Fibroblast of lung (primary cell): ENCODE results near the gene ECT2. TPM values are rescaled to one million over a fixed set of nuclear protein-coding genes. Genes with fewer than 3 reads are reported as not detected.

Experiments
- DNase-seq, 2 donors: peaks; one replicate each; pipeline versions ENCODE4 v3.0.0 to v3.0.0-alpha.2; 2010; ENCODE audit warnings: low read depth in 2 of 2
- H2AFZ ChIP-seq: 2 replicates; pipeline ENCODE4 v1.5.1; 2012; ENCODE audit warnings: low read length, control low read depth, inconsistent platforms
- H3K27ac ChIP-seq: 2 replicates; pipeline ENCODE4 v1.5.1; 2011; ENCODE audit warnings: low read length, control low read depth; ENCODE audit not compliant: insufficient read depth
- H3K27me3 ChIP-seq: 2 replicates; pipeline ENCODE4 v1.5.1; 2011; ENCODE audit warnings: mild to moderate bottlenecking, low read length; ENCODE audit not compliant: control insufficient read depth, insufficient read depth
- H3K36me3 ChIP-seq: 2 replicates; pipeline ENCODE4 v1.5.1; 2011; ENCODE audit warnings: low read length; ENCODE audit not compliant: control insufficient read depth, insufficient read depth
- H3K4me1 ChIP-seq: 2 replicates; pipeline ENCODE4 v1.5.1; 2011; ENCODE audit warnings: low read length; ENCODE audit not compliant: control insufficient read depth, insufficient read depth; ENCODE audit errors: extremely low read depth
- H3K4me2 ChIP-seq: 2 replicates; pipeline ENCODE4 v1.5.1; 2011; ENCODE audit warnings: low read length, control low read depth; ENCODE audit not compliant: insufficient read depth; ENCODE audit errors: extremely low read depth
- H3K4me3 ChIP-seq, 4 experiments: fragments of 200-600 bp in 1 of 4; sonication (generic) in 1 of 4; replicated peaks in 1 of 4; 2 replicates each; pipeline ENCODE4 v1.5.1; 2011 to 2016; ENCODE audit warnings: low read length in 4 of 4, low read depth in 3 of 4, mild to moderate bottlenecking in 3 of 4, control low read depth in 2 of 4, inconsistent platforms in 1 of 4, mixed read lengths in 1 of 4; ENCODE audit not compliant: insufficient read depth in 1 of 4; ENCODE audit errors: control extremely low read depth in 1 of 4
- H3K79me2 ChIP-seq: 2 replicates; pipeline ENCODE4 v1.5.1; 2012; ENCODE audit warnings: mild to moderate bottlenecking, low read length, inconsistent platforms; ENCODE audit not compliant: control insufficient read depth, insufficient read depth
- H3K9ac ChIP-seq: 2 replicates; pipeline ENCODE4 v1.5.1; 2011; ENCODE audit warnings: mild to moderate bottlenecking, low read length, control low read depth; ENCODE audit not compliant: insufficient read depth
- H3K9me3 ChIP-seq: 2 replicates; pipeline ENCODE4 v1.5.1; 2012; ENCODE audit warnings: low read depth, low read length; ENCODE audit not compliant: control insufficient read depth, insufficient read depth
- H4K20me1 ChIP-seq: 2 replicates; pipeline ENCODE4 v1.5.1; 2011; ENCODE audit warnings: low read length; ENCODE audit not compliant: control insufficient read depth, insufficient read depth; ENCODE audit errors: extremely low read depth
- EZH2 ChIP-seq: IDR thresholded peaks from 2 replicates; pipeline ENCODE4 v1.5.1; 2012; ENCODE audit warnings: low read length, control low read depth, mild to moderate bottlenecking; ENCODE audit errors: missing control alignments
- polyA plus RNA-seq, 2 donors: library from polyadenylated mRNA; depleted of rRNA in 1 of 2; stranded (reverse) in 1 of 2; unstranded in 1 of 2; fragments of >200 nt; gene quantifications; 2 replicates each; pipeline ENCODE4 v1.2.1, GENCODE V29; 2011 to 2012; ENCODE audit warnings: missing spikeins in 1 of 2
- total RNA-seq: library from RNA; depleted of rRNA; stranded (reverse); fragments of >200 nt; gene quantifications from 2 replicates; pipeline ENCODE4 v1.2.1, GENCODE V29; 2014
- TF ChIP-seq, protein P1 (sequence below), 2 donors: IDR thresholded peaks in 1 of 2; conservative IDR thresholded peaks in 1 of 2; 1 replicate in 1 of 2; 2 replicates in 1 of 2; pipeline ENCODE4 v1.5.1; 2011 to 2012; ENCODE audit warnings: low read length in 2 of 2, control low read depth in 1 of 2, inconsistent platforms in 1 of 2, low read depth in 1 of 2, mild to moderate bottlenecking in 1 of 2

ECT2 gene
- total and polyA plus RNA-seq, 2 donors (not counting 1 experiment from before 2014, with no cell fraction given): 20.5 to 34.5 TPM

DNA sequence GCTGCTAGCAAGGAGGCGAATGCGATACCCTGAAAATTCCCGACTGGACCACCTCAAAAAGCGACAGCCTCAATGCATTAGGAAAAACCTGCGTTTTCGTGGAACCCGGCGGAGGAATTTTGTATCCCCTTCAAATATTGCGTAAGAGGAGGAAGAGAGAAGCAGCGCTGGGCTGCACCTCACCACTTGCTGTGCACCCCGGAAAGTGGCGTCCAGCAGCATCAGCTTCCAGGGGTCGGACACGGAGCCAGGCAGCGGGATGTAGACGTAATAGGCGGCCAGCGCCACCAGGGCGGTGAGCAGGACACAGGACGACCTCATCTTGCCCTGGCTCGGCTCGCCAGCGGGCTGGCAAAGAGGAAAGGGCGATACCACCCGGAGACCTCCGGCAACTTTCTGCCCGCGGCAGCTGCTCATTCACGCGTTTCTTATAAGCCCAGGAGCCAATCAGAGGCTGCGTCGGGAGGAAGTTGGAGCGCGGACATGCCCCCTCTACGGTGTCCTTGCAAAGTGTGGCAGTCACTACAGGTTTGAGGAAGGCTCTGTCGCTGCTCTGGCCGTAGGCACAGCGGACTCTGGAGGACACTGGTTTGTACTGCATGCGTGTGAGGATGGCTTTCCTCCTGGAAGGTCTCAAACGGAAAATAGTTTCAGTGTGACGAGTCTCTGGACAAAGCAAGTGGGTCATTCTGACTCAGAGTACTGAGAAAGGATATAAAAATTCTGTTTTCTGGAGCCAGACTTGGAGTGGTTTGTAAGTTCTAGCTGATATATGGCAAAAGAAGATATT is 39.7 kb upstream of the ECT2 start, which contains the start of gene NCEH1:
TSS of gene NCEH1 (minus strand) at position 404 of the 790 bp plus-strand sequence. CDS start at position 321, 83 bp downstream.
- no peaks in the 10 kb centered on the region for H4K20me1 ChIP-seq
- DNase-seq: peak; percentile 95 to 99
- peaks cover 46% of the 10 kb centered on the region for H3K79me2 ChIP-seq
- H3K4me3 ChIP-seq: peak within 1 kb of the TSS; percentile 88 to 97 (median 94)
- no peaks in the 10 kb centered on the region for H3K27me3 ChIP-seq
- peaks cover 10% of the 10 kb centered on the region for H3K4me1 ChIP-seq
- H3K9ac ChIP-seq: peak within 1 kb of the TSS; percentile 94
- no peaks in the 10 kb centered on the region for H3K36me3 ChIP-seq
- H2AFZ ChIP-seq: peak within 1 kb of the TSS; percentile 86
- no peaks in the 10 kb centered on the region for H3K9me3 ChIP-seq
- H3K4me2 ChIP-seq: peak within 1 kb of the TSS; percentile 92
- no peak for TF ChIP-seq EZH2
- TF ChIP-seq, protein P1, sequence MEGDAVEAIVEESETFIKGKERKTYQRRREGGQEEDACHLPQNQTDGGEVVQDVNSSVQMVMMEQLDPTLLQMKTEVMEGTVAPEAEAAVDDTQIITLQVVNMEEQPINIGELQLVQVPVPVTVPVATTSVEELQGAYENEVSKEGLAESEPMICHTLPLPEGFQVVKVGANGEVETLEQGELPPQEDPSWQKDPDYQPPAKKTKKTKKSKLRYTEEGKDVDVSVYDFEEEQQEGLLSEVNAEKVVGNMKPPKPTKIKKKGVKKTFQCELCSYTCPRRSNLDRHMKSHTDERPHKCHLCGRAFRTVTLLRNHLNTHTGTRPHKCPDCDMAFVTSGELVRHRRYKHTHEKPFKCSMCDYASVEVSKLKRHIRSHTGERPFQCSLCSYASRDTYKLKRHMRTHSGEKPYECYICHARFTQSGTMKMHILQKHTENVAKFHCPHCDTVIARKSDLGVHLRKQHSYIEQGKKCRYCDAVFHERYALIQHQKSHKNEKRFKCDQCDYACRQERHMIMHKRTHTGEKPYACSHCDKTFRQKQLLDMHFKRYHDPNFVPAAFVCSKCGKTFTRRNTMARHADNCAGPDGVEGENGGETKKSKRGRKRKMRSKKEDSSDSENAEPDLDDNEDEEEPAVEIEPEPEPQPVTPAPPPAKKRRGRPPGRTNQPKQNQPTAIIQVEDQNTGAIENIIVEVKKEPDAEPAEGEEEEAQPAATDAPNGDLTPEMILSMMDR (conservative IDR thresholded peaks at IDR 0.05 in 1 of 2, IDR thresholded peaks at IDR 0.05 in 1 of 2; ENCODE audit: low read depth in 1 of 2, low read length in 2 of 2): peak; percentile 69 to 82
- H3K27ac ChIP-seq: peak within 1 kb of the TSS; percentile 98

- TF ChIP-seq, protein P1 (conservative IDR thresholded peaks at IDR 0.05 in 1 of 2, IDR thresholded peaks at IDR 0.05 in 1 of 2; ENCODE audit: low read depth in 1 of 2, low read length in 2 of 2): no peak
- TF ChIP-seq EZH2: no peak
- Histone ChIP-seq H3K4me3 (peak overlapping the region; percentile 88 to 97 (median 94)), H2AFZ (peak overlapping the region; percentile 73), H3K36me3 (no peaks in the 10 kb centered on the region), H3K27ac (peak overlapping the region; percentile 98), H3K9me3 (no peaks in the 10 kb centered on the region), H3K4me1 (peaks cover 10% of the 10 kb centered on the region), H3K27me3 (no peaks in the 10 kb centered on the region), H3K79me2 (peaks cover 41% of the 10 kb centered on the region), H4K20me1 (no peaks in the 10 kb centered on the region), H3K9ac (peak overlapping the region; percentile 48), H3K4me2 (peak overlapping the region; percentile 87)
- DNase-seq: no peak
These were observed 39.1 kb upstream of the ECT2 start for GRCh38 chr3:172711454-172711795.

DNA sequence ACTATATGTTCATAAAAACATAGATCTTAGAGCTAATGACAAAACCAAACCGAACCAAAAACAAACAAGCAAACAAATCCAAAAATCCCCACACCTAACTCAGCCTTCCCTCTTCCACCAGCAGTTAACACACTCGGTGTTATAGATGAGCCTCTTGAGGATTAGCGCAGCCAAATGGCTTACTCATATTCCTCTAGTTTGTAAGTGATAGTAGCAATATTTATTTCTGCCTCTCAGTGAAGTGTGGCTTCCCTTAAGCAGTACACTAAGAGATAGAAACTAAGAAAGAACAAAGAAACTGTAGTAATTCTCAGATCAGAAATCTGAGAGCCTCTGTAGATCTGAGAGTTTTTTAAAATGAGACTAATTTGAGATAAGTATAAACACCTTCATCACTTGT is 37.2 kb upstream of the ECT2 start:
- no peak for DNase-seq

More for the DNA sequence above, 37.2 kb upstream of the ECT2 start:
- no peaks in the 10 kb centered on the region for H3K27me3 ChIP-seq
- H3K4me3 ChIP-seq: no peak overlapping the region
- no peaks in the 10 kb centered on the region for H4K20me1 ChIP-seq
- H3K4me2 ChIP-seq: no peak overlapping the region
- H3K79me2 ChIP-seq: peaks cover 24% of the 10 kb centered on the region
- H2AFZ ChIP-seq: no peak overlapping the region
- H3K36me3 ChIP-seq: no peaks in the 10 kb centered on the region
- H3K27ac ChIP-seq: no peak overlapping the region
- no peak for TF ChIP-seq EZH2
- TF ChIP-seq, protein P1 (conservative IDR thresholded peaks at IDR 0.05 in 1 of 2, IDR thresholded peaks at IDR 0.05 in 1 of 2; ENCODE audit: low read depth in 1 of 2, low read length in 2 of 2): no peak
- peaks cover 8% of the 10 kb centered on the region for H3K4me1 ChIP-seq
- no peak overlapping the region for H3K9ac ChIP-seq
- no peaks in the 10 kb centered on the region for H3K9me3 ChIP-seq
